ENCODE measurements around the gene EID2B.
A peak's percentile ranks its signal among the peaks of the same experiment; 100 is the strongest.

Gene EID2B

DNA sequence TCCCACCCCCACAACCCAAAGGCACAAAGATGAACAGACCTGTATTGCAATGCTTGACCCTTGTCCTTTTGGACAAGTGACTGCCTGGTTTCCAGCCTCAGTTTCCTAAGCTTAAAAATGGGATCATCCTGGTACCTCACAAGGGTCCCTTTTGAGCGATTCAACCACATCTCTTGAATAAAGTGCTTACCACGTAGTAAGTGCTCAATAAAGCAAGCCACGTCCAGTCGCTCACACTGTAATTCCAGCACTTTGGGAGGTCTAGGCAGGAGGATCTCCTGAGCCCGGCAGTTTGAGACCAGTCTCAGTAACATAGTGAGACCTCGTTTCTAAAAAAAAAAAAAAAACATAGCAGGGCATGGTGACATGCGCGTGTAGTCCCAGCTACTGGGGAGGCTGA lies 32.7 kb downstream of the EID2B start:
- Histone ChIP-seq H2AFZ (ENCODE audit: low read depth, low read length) (no peak overlapping the region), H4K20me1 (ENCODE audit: insufficient read depth, low read length) (no peaks in the 10 kb centered on the region), H3K4me3 (ENCODE audit: low read length) (no peak overlapping the region), H3K9me3 (ENCODE audit: insufficient read depth, low read length) (no peaks in the 10 kb centered on the region), H3K27me3 (ENCODE audit: low read depth, low read length) (peaks cover 12% of the 10 kb centered on the region), H3K27ac (ENCODE audit: low read length) (no peak overlapping the region), H3K4me2 (ENCODE audit: low read length) (no peak overlapping the region), H3K79me2 (ENCODE audit: low read length) (no peaks in the 10 kb centered on the region), H3K4me1 (ENCODE audit: low read length) (peaks cover 10% of the 10 kb centered on the region), H3K36me3 (replicated peaks; ENCODE audit: low read depth, low read length) (no peaks in the 10 kb centered on the region), H3K9ac (ENCODE audit: low read length) (no peak overlapping the region)
- no peak for TF ChIP-seq EZH2phosphoT487 (IDR thresholded peaks at IDR 0.05; ENCODE audit: low read depth)
- TF ChIP-seq, protein P1, sequence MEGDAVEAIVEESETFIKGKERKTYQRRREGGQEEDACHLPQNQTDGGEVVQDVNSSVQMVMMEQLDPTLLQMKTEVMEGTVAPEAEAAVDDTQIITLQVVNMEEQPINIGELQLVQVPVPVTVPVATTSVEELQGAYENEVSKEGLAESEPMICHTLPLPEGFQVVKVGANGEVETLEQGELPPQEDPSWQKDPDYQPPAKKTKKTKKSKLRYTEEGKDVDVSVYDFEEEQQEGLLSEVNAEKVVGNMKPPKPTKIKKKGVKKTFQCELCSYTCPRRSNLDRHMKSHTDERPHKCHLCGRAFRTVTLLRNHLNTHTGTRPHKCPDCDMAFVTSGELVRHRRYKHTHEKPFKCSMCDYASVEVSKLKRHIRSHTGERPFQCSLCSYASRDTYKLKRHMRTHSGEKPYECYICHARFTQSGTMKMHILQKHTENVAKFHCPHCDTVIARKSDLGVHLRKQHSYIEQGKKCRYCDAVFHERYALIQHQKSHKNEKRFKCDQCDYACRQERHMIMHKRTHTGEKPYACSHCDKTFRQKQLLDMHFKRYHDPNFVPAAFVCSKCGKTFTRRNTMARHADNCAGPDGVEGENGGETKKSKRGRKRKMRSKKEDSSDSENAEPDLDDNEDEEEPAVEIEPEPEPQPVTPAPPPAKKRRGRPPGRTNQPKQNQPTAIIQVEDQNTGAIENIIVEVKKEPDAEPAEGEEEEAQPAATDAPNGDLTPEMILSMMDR (IDR thresholded peaks at IDR 0.05; ENCODE audit: low read depth, low read length), result no peak

DNA sequence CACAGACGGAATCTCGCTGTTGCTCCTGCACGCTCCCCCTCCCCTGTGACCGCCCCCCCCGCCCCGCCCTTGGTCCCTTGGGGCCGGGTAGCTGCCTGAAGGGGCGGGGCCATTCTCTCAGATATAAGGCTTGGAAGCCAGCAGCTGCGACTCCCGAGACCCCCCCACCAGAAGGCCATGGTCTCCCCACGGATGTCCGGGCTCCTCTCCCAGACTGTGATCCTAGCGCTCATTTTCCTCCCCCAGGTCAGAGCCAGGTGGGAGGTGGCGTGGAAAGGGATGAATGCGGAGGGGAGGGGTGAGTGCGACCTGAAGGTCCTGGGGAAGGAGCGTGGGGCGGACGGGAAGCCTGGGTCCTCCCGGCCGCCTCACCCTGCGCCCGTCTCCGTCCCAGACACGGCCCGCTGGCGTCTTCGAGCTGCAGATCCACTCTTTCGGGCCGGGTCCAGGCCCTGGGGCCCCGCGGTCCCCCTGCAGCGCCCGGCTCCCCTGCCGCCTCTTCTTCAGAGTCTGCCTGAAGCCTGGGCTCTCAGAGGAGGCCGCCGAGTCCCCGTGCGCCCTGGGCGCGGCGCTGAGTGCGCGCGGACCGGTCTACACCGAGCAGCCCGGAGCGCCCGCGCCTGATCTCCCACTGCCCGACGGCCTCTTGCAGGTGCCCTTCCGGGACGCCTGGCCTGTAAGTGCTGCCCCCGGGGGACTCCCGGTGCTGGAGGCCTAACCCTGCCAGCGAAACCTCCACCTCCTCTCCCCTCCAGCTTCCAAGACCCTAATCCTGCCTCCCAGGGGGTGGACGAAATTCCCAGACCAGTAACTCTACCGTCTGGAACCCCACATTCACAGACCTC lies 33.6 kb downstream of the EID2B start, which contains the start of gene DLL3:
Gene DLL3, plus strand, starts transcription at position 150 of the 845 bp plus-strand sequence. Its CDS starts 28 bp downstream, at position 178.
- no peaks in the 10 kb centered on the region for H3K9me3 ChIP-seq (ENCODE audit: insufficient read depth, low read length)
- peak within 1 kb of the TSS; percentile 96 for H2AFZ ChIP-seq (ENCODE audit: low read depth, low read length)
- H4K20me1 ChIP-seq (ENCODE audit: insufficient read depth, low read length), result no peaks in the 10 kb centered on the region
- H3K9ac ChIP-seq (ENCODE audit: low read length), result peak within 1 kb of the TSS; percentile 45
- peak within 1 kb of the TSS; percentile 96 for H3K4me2 ChIP-seq (ENCODE audit: low read length)
- H3K4me1 ChIP-seq (ENCODE audit: low read length), result peaks cover 10% of the 10 kb centered on the region
- peaks cover 12% of the 10 kb centered on the region for H3K27me3 ChIP-seq (ENCODE audit: low read depth, low read length)
- no peaks in the 10 kb centered on the region for H3K79me2 ChIP-seq (ENCODE audit: low read length)
- no peaks in the 10 kb centered on the region for H3K36me3 ChIP-seq (replicated peaks; ENCODE audit: low read depth, low read length)
- TF ChIP-seq, protein P1 (IDR thresholded peaks at IDR 0.05; ENCODE audit: low read depth, low read length), result no peak
- TF ChIP-seq EZH2phosphoT487 (IDR thresholded peaks at IDR 0.05; ENCODE audit: low read depth), result no peak
- H3K4me3 ChIP-seq (ENCODE audit: low read length), result peak within 1 kb of the TSS; percentile 75
- H3K27ac ChIP-seq (ENCODE audit: low read length), result no peak within 1 kb of the TSS

DNA sequence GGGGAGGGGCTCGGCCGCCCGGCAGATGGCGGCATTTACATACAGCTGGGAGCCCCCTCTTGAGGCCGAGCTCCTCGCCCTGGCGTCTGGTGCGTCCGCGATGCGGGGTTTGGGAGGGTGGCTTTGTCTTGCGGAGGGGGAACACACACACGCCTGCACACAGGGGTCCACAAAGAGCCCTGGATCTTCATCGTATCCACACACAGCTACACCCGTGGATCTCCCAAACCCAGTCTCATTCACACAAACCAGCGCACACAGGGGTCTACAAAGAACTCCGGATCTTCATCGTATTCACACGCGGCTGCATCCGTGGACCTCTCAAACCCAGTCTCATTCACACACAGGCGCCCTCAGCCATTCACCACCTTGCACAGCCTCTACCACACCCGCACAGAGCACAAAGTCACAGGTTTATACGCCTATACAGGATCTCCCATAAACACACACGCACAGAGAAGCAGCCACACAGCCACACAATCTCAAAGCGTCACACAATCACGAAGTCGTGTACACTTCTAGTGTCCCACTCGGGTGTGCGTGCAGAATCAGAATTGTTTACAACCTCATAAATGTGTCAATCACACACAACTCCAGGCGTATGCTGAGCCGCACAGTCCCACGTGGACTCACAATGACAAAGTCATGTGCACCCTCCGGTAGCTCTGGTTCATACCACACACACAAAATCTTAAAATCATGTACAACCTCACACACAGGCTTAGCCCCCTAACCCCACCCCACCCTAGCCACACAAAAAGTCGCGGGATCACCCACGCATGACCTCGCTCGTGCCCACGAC lies 34.5 kb downstream of the EID2B start:
- Histone ChIP-seq H3K4me1 (ENCODE audit: low read length) (peaks cover 10% of the 10 kb centered on the region), H3K9me3 (ENCODE audit: insufficient read depth, low read length) (no peaks in the 10 kb centered on the region), H3K27ac (ENCODE audit: low read length) (no peak overlapping the region), H3K4me3 (ENCODE audit: low read length) (peak overlapping the region; percentile 75), H2AFZ (ENCODE audit: low read depth, low read length) (peak overlapping the region; percentile 96), H3K4me2 (ENCODE audit: low read length) (peak overlapping the region; percentile 96), H3K79me2 (ENCODE audit: low read length) (no peaks in the 10 kb centered on the region), H3K36me3 (replicated peaks; ENCODE audit: low read depth, low read length) (no peaks in the 10 kb centered on the region), H3K9ac (ENCODE audit: low read length) (peak overlapping the region; percentile 45), H4K20me1 (ENCODE audit: insufficient read depth, low read length) (no peaks in the 10 kb centered on the region), H3K27me3 (ENCODE audit: low read depth, low read length) (peaks cover 12% of the 10 kb centered on the region)
- TF ChIP-seq, protein P1 (IDR thresholded peaks at IDR 0.05; ENCODE audit: low read depth, low read length), result peak; percentile 84
- no peak for TF ChIP-seq EZH2phosphoT487 (IDR thresholded peaks at IDR 0.05; ENCODE audit: low read depth)

DNA sequence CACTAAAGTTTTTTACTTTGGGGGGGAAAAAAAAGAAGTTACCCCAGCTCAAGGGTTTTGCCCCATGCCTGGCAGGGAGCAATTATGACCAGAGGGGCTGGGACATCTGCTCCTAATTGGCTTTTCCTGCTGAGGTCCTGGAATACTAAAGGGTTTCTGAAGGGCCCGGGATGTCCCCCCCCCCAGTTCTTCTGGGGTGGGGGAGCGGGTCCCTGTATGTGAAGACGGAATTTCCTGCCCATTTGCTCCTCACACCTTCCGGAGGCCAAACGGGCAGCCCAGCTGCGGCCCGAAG lies 35.0 kb downstream of the EID2B start:
- Histone ChIP-seq H3K36me3 (replicated peaks; ENCODE audit: low read depth, low read length) (no peaks in the 10 kb centered on the region), H3K27me3 (ENCODE audit: low read depth, low read length) (peaks cover 12% of the 10 kb centered on the region), H2AFZ (ENCODE audit: low read depth, low read length) (peak overlapping the region; percentile 96), H3K4me2 (ENCODE audit: low read length) (peak overlapping the region; percentile 96), H3K9ac (ENCODE audit: low read length) (peak overlapping the region; percentile 45), H3K4me1 (ENCODE audit: low read length) (peaks cover 10% of the 10 kb centered on the region), H3K4me3 (ENCODE audit: low read length) (peak overlapping the region; percentile 75), H3K9me3 (ENCODE audit: insufficient read depth, low read length) (no peaks in the 10 kb centered on the region), H3K27ac (ENCODE audit: low read length) (no peak overlapping the region), H4K20me1 (ENCODE audit: insufficient read depth, low read length) (no peaks in the 10 kb centered on the region), H3K79me2 (ENCODE audit: low read length) (no peaks in the 10 kb centered on the region)
- TF ChIP-seq EZH2phosphoT487 (IDR thresholded peaks at IDR 0.05; ENCODE audit: low read depth), result no peak
- TF ChIP-seq, protein P1 (IDR thresholded peaks at IDR 0.05; ENCODE audit: low read depth, low read length), result no peak

All from OCI-LY3 (cell line).